ENCODE data around the gene LYST. TPM values are rescaled to one million over a fixed set of nuclear protein-coding genes. Genes with fewer than 3 reads are reported as not detected.
A peak's percentile ranks its signal among the peaks of the same experiment; 100 is the strongest.
"Not testable (repeated sequence)": the region's sequence is repeated elsewhere in the genome, so short reads cannot be mapped to it uniquely, and the experiment has no call there.

The LYST gene
- total and polyA plus RNA-seq, 2 experiments from 2014 or later = 3.0 to 6.1 TPM

- Histone ChIP-seq H4K20me1 (ENCODE audit: insufficient read depth, poor library complexity, severe bottlenecking) (no peaks in the 10 kb centered on the region), H3K4me2 (no peak overlapping the region), H3K9me3 (ENCODE audit: low read depth) (no peaks in the 10 kb centered on the region), H3K27me3 (no peaks in the 10 kb centered on the region), H3K36me3 (replicated peaks; ENCODE audit: insufficient read depth, low read depth) (no peaks in the 10 kb centered on the region), H3K9me2 (replicated peaks; ENCODE audit: insufficient read depth) (no peaks in the 10 kb centered on the region), H3K4me1 (ENCODE audit: insufficient read depth) (peaks cover 6% of the 10 kb centered on the region), H3K79me2 (no peaks in the 10 kb centered on the region), H3K27ac (no peak overlapping the region), H3K4me3 (no peak overlapping the region), H2AFZ (no peak overlapping the region)
- 77% methylated on average over 8 of the region's 8 CpGs for WGBS (ENCODE audit: low lambda C conversion rate, missing lambda C conversion rate)
- DNase-seq (ENCODE audit: low spot score) = no peak
- TF ChIP-seq EZH2 (IDR thresholded peaks at IDR 0.05; ENCODE audit: borderline replicate concordance) (no peak), EZH2phosphoT487 (IDR thresholded peaks at IDR 0.05; ENCODE audit: low read depth, severe bottlenecking, unreplicated experiment) (no peak), CTCF (IDR thresholded peaks at IDR 0.05; ENCODE audit: poor library complexity) (no peak)
Observed at GRCh38 chr1:235624721-235625333, 241.9 kb downstream of the LYST start.

GRCh38 chr1:235622936-235623779 is 243.5 kb downstream of the LYST start:
- peaks cover 6% of the 10 kb centered on the region for H3K4me1 ChIP-seq (ENCODE audit: insufficient read depth)
- no peaks in the 10 kb centered on the region for H3K27me3 ChIP-seq
- DNase-seq (ENCODE audit: low spot score) = peak; percentile 40
- H3K4me2 ChIP-seq = no peak overlapping the region
- peak overlapping the region; percentile 61 for H3K27ac ChIP-seq
- H3K9me3 ChIP-seq (ENCODE audit: low read depth) = no peaks in the 10 kb centered on the region
- TF ChIP-seq EZH2 (IDR thresholded peaks at IDR 0.05; ENCODE audit: borderline replicate concordance) = no peak
- TF ChIP-seq EZH2phosphoT487 (IDR thresholded peaks at IDR 0.05; ENCODE audit: low read depth, severe bottlenecking, unreplicated experiment) = no peak
- no peak for TF ChIP-seq CTCF (IDR thresholded peaks at IDR 0.05; ENCODE audit: poor library complexity)
- 82% methylated on average over 18 of the region's 18 CpGs for WGBS (ENCODE audit: low lambda C conversion rate, missing lambda C conversion rate)
- H3K9me2 ChIP-seq (replicated peaks; ENCODE audit: insufficient read depth) = no peaks in the 10 kb centered on the region
- H4K20me1 ChIP-seq (ENCODE audit: insufficient read depth, poor library complexity, severe bottlenecking) = no peaks in the 10 kb centered on the region
- no peaks in the 10 kb centered on the region for H3K36me3 ChIP-seq (replicated peaks; ENCODE audit: insufficient read depth, low read depth)
- no peaks in the 10 kb centered on the region for H3K79me2 ChIP-seq
- H2AFZ ChIP-seq = peak overlapping the region; percentile 25
- no peak overlapping the region for H3K4me3 ChIP-seq

- DNase-seq (ENCODE audit: low spot score); H3K4me2 ChIP-seq; H3K27ac ChIP-seq; H3K9me3 ChIP-seq (ENCODE audit: low read depth); H3K9me2 ChIP-seq (replicated peaks; ENCODE audit: insufficient read depth); H3K4me3 ChIP-seq; H3K36me3 ChIP-seq (replicated peaks; ENCODE audit: insufficient read depth, low read depth); H2AFZ ChIP-seq; H4K20me1 ChIP-seq (ENCODE audit: insufficient read depth, poor library complexity, severe bottlenecking); H3K27me3 ChIP-seq; H3K79me2 ChIP-seq; H3K4me1 ChIP-seq (ENCODE audit: insufficient read depth): not testable (repeated sequence)
- WGBS (ENCODE audit: low lambda C conversion rate, missing lambda C conversion rate) = 91% methylated on average over 2 of the region's 2 CpGs
Observed at GRCh38 chr1:235619149-235619548, 247.6 kb downstream of the LYST start.

- no peaks in the 10 kb centered on the region for H3K79me2 ChIP-seq
- no peak overlapping the region for H3K4me2 ChIP-seq
- H3K4me1 ChIP-seq (ENCODE audit: insufficient read depth) = peaks cover 3% of the 10 kb centered on the region
- H3K36me3 ChIP-seq (replicated peaks; ENCODE audit: insufficient read depth, low read depth) = no peaks in the 10 kb centered on the region
- no peak overlapping the region for H3K27ac ChIP-seq
- no peaks in the 10 kb centered on the region for H3K9me2 ChIP-seq (replicated peaks; ENCODE audit: insufficient read depth)
- no peak overlapping the region for H2AFZ ChIP-seq
- TF ChIP-seq CTCF (IDR thresholded peaks at IDR 0.05; ENCODE audit: poor library complexity) (peak; percentile 30), EZH2phosphoT487 (IDR thresholded peaks at IDR 0.05; ENCODE audit: low read depth, severe bottlenecking, unreplicated experiment) (no peak)
- H3K27me3 ChIP-seq = no peaks in the 10 kb centered on the region
- H3K4me3 ChIP-seq = no peak overlapping the region
- H3K9me3 ChIP-seq (ENCODE audit: low read depth) = no peaks in the 10 kb centered on the region
- WGBS (ENCODE audit: low lambda C conversion rate, missing lambda C conversion rate) = 84% methylated on average over 3 of the region's 3 CpGs
- DNase-seq (ENCODE audit: low spot score) = no peak
- no peaks in the 10 kb centered on the region for H4K20me1 ChIP-seq (ENCODE audit: insufficient read depth, poor library complexity, severe bottlenecking)
Observed at GRCh38 chr1:235617808-235618207, 248.9 kb downstream of the LYST start.

Data from hepatocyte (in vitro differentiated cells).